Cardiac fibroblast (primary cell): ENCODE data around the gene TGIF2.

Experiments used
- DNase-seq, 2 donors: peaks; one replicate each; pipeline versions ENCODE4 v3.0.0 to v3.0.0-alpha.2; 2010; ENCODE audit warnings: low read depth in 2 of 2
- H3K4me3 ChIP-seq, 2 donors: replicated peaks in 1 of 2; 1 replicate in 1 of 2; 2 replicates in 1 of 2; pipeline ENCODE4 v1.5.1; 2011; ENCODE audit warnings: low read depth in 2 of 2, low read length in 2 of 2, mild to moderate bottlenecking in 2 of 2, moderate library complexity in 1 of 2
- CTCF ChIP-seq: IDR thresholded peaks from one replicate; pipeline ENCODE4 v1.5.1; 2011; ENCODE audit warnings: low read depth, mild to moderate bottlenecking, low read length, inconsistent platforms

TGIF2 gene

GRCh38 chr20:36532388-36532787 is 41.0 kb upstream of the TGIF2 start:
- TF ChIP-seq CTCF: no peak
- H3K4me3 ChIP-seq: no peak overlapping the region
- no peak for DNase-seq

- no peak for DNase-seq
- no peak overlapping the region for H3K4me3 ChIP-seq
- no peak for TF ChIP-seq CTCF
Measured at GRCh38 chr20:36532822-36533221, 40.6 kb upstream of the TGIF2 start.

- no peak for TF ChIP-seq CTCF
- DNase-seq: peak; percentile 86 to 88
- no peak overlapping the region for H3K4me3 ChIP-seq
Measured at GRCh38 chr20:36538026-36538722, 35.2 kb upstream of the TGIF2 start.

GRCh38 chr20:36540551-36541211 is 32.7 kb upstream of the TGIF2 start:
- peak overlapping the region; percentile 3 to 97 for H3K4me3 ChIP-seq
- DNase-seq: no peak
- TF ChIP-seq CTCF: no peak

GRCh38 chr20:36541227-36541767 is 32.1 kb upstream of the TGIF2 start, which contains the start of gene MYL9:
Gene MYL9 (plus strand): TSS chr20:36541519. CDS start chr20:36544885, 3,366 bp downstream.
- H3K4me3 ChIP-seq: peak within 1 kb of the TSS; percentile 94 to 97
- TF ChIP-seq CTCF: no peak
- peak; percentile 81 to 85 for DNase-seq

GRCh38 chr20:36541768-36542488 is 31.5 kb upstream of the TGIF2 start:
- peak overlapping the region; percentile 94 to 97 for H3K4me3 ChIP-seq
- DNase-seq: peak; percentile 64 to 65
- peak; percentile 69 for TF ChIP-seq CTCF
